Progenitor cell of endocrine pancreas (in vitro differentiated cells): ENCODE measurements around the gene FDCSP. TPM values are rescaled to one million over a fixed set of nuclear protein-coding genes. Genes with fewer than 3 reads are reported as not detected.
"Not testable (repeated sequence)": the region's sequence is repeated elsewhere in the genome, so short reads cannot be mapped to it uniquely, and the experiment has no call there.

ENCODE experiments used
- DNase-seq: peaks from one replicate; pipeline ENCODE4 v3.0.0; 2021; ENCODE audit warnings: low spot score; ENCODE audit not compliant: unreplicated experiment
- H3K27ac Mint-ChIP-seq: 2 replicates; pipeline ENCODE4 v1.8.0; 2021; ENCODE audit warnings: mild to moderate bottlenecking, moderate library complexity, mixed read lengths
- H3K27me3 Mint-ChIP-seq: 2 replicates; pipeline ENCODE4 v1.8.0; 2021; ENCODE audit warnings: mixed read lengths
- H3K36me3 Mint-ChIP-seq: 2 replicates; pipeline ENCODE4 v1.8.0; 2022; ENCODE audit warnings: mixed read lengths; ENCODE audit not compliant: insufficient read depth
- H3K4me1 Mint-ChIP-seq: 2 replicates; pipeline ENCODE4 v1.8.0; 2021; ENCODE audit warnings: low read depth, mixed read lengths
- H3K4me3 Mint-ChIP-seq: 2 replicates; pipeline ENCODE4 v1.8.0; 2021; ENCODE audit warnings: low read depth, mild to moderate bottlenecking, moderate library complexity, mixed read lengths
- H3K9me3 Mint-ChIP-seq: 2 replicates; pipeline ENCODE4 v1.8.0; 2021; ENCODE audit warnings: low read depth, mixed read lengths
- CTCF ChIP-seq: fragments of 200-600 bp; sonication (generic); IDR thresholded peaks from one replicate; pipeline ENCODE4 v1.5.0; 2021; ENCODE audit warnings: antibody characterized with exemption, mild to moderate bottlenecking; ENCODE audit not compliant: unreplicated experiment
- total RNA-seq: library from RNA; stranded (reverse); gene quantifications from 2 replicates; pipeline ENCODE4 v1.2.1, GENCODE V29; 2021

FDCSP gene
- total RNA-seq, 1 donor from 2014 or later, result not detected

GRCh38 chr4:70203601-70204000, 22.3 kb upstream of the FDCSP start:
- Mint-ChIP-seq H3K4me3 (no peak overlapping the region), H3K9me3 (peaks cover 3% of the 10 kb centered on the region), H3K4me1 (peaks cover 3% of the 10 kb centered on the region), H3K36me3 (no peaks in the 10 kb centered on the region), H3K27ac (no peak overlapping the region), H3K27me3 (no peaks in the 10 kb centered on the region)
- no peak for DNase-seq
- TF ChIP-seq CTCF, result no peak

- DNase-seq, H3K36me3 Mint-ChIP-seq, H3K27ac Mint-ChIP-seq, H3K4me1 Mint-ChIP-seq, H3K27me3 Mint-ChIP-seq, H3K4me3 Mint-ChIP-seq: not testable (repeated sequence)
- peaks cover 19% of the 10 kb centered on the region for H3K9me3 Mint-ChIP-seq
Measured at GRCh38 chr4:70212752-70213151, 13.2 kb upstream of the FDCSP start.

- not testable (repeated sequence) for H3K27ac Mint-ChIP-seq, H3K4me1 Mint-ChIP-seq, DNase-seq, H3K4me3 Mint-ChIP-seq, H3K27me3 Mint-ChIP-seq, H3K36me3 Mint-ChIP-seq
- H3K9me3 Mint-ChIP-seq, result peaks cover 11% of the 10 kb centered on the region
Measured at GRCh38 chr4:70216109-70216508, 9.8 kb upstream of the FDCSP start.

- not testable (repeated sequence) for H3K36me3 Mint-ChIP-seq, H3K27me3 Mint-ChIP-seq, DNase-seq, H3K4me3 Mint-ChIP-seq, H3K9me3 Mint-ChIP-seq, H3K27ac Mint-ChIP-seq, H3K4me1 Mint-ChIP-seq
Measured at GRCh38 chr4:70216550-70216949, 9.4 kb upstream of the FDCSP start.

- not testable (repeated sequence) for H3K4me3 Mint-ChIP-seq, H3K9me3 Mint-ChIP-seq, H3K4me1 Mint-ChIP-seq, H3K27ac Mint-ChIP-seq, DNase-seq, H3K36me3 Mint-ChIP-seq, H3K27me3 Mint-ChIP-seq
Measured at GRCh38 chr4:70221389-70221788, 4.5 kb upstream of the FDCSP start.

- not testable (repeated sequence) for H3K27ac Mint-ChIP-seq, H3K4me1 Mint-ChIP-seq, H3K27me3 Mint-ChIP-seq, DNase-seq, H3K4me3 Mint-ChIP-seq, H3K36me3 Mint-ChIP-seq, H3K9me3 Mint-ChIP-seq
Measured at GRCh38 chr4:70221818-70222217, 4.1 kb upstream of the FDCSP start.

DNA sequence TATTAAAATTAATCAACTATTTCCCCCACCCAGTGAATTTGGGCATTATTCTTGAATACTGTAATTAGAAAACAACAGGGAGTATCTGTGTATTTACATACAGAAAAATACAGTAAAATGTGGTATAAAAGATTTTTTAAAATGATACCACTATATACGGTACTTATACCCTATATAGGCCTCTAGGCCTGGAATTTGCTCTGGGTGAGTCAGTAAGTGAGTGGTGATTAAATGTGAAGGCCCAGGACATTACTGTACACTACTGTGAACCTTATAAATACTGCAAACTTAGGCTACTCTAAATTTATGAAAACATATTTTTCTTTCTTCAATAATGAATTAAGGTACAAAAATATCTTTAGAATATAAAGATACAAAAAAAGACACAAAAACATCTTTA, 10.2 kb downstream of the FDCSP start:
- no peak overlapping the region for H3K4me3 Mint-ChIP-seq
- H3K36me3 Mint-ChIP-seq, result no peaks in the 10 kb centered on the region
- no peaks in the 10 kb centered on the region for H3K9me3 Mint-ChIP-seq
- H3K27me3 Mint-ChIP-seq, result no peaks in the 10 kb centered on the region
- TF ChIP-seq CTCF, result no peak
- H3K27ac Mint-ChIP-seq, result no peak overlapping the region
- peaks cover 20% of the 10 kb centered on the region for H3K4me1 Mint-ChIP-seq
- DNase-seq, result no peak

- no peak for TF ChIP-seq CTCF
- Mint-ChIP-seq H3K9me3 (no peaks in the 10 kb centered on the region), H3K4me3 (no peak overlapping the region), H3K4me1 (peaks cover 20% of the 10 kb centered on the region), H3K27ac (no peak overlapping the region), H3K27me3 (no peaks in the 10 kb centered on the region), H3K36me3 (no peaks in the 10 kb centered on the region)
- DNase-seq, result no peak
Measured at GRCh38 chr4:70239131-70239883, 13.4 kb downstream of the FDCSP start.
